ENCODE measurements around the gene PLVAP.

PLVAP gene

DNA sequence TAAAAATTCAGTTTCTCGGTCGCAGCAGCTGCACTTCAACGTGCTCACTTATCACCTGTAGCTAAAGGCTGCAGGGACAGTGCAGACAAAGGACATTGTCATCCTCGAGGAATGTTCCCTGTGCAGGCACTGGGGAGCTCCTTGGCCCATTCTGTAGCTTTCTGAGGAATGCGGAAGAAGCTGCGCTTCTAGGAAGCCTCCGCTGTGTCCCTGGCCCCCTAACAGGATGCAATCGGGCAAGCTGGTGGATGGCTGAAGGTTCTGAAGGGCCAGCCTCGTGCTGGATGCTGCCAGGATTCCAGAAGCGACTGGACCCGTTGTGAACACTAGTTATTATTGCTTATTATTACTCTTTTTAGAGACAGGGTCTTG lies 50.6 kb downstream of the PLVAP start:
- H3K4me3 ChIP-seq (replicated peaks in 1 of 2; ENCODE audit: low read depth in 2 of 2, low read length in 2 of 2), result no peak overlapping the region
- DNase-seq (ENCODE audit: low read depth in 2 of 2), result no peak

DNA sequence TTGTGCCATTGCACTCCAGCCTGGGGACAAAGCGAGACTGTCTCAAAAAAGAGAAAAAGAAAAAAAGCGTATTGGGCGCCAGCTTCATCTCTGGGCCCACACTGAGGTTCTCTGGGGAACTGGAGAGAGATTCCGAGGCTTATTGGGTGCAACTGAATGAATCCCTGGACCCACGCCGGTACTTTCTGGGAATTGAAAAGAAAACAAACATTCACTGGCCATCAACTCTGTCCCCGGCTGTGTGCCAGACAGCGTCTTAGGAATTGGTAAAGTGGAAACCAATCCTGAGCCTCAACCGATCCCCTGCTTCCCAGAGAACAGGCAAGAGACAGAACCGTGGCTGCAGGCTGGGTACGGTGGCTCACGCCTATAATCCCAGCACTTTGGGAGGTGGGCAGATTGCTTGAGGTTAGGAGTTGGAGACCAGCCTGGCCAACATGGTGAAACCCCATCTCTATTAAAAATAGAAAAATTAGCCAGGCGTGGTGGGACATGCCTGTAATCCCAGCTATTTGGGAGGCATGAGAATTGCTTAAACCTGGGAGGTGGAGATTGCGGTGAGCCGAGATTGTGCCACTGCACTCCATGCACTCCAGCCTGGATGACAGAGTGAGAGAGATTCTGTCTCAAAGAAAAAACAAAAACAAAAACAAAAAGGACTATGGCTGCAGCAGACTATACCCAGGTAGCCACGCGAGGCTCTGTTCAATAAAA lies 51.1 kb downstream of the PLVAP start:
- TF ChIP-seq, protein P1, sequence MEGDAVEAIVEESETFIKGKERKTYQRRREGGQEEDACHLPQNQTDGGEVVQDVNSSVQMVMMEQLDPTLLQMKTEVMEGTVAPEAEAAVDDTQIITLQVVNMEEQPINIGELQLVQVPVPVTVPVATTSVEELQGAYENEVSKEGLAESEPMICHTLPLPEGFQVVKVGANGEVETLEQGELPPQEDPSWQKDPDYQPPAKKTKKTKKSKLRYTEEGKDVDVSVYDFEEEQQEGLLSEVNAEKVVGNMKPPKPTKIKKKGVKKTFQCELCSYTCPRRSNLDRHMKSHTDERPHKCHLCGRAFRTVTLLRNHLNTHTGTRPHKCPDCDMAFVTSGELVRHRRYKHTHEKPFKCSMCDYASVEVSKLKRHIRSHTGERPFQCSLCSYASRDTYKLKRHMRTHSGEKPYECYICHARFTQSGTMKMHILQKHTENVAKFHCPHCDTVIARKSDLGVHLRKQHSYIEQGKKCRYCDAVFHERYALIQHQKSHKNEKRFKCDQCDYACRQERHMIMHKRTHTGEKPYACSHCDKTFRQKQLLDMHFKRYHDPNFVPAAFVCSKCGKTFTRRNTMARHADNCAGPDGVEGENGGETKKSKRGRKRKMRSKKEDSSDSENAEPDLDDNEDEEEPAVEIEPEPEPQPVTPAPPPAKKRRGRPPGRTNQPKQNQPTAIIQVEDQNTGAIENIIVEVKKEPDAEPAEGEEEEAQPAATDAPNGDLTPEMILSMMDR (IDR thresholded peaks at IDR 0.05; ENCODE audit: low read depth, low read length), result no peak
- no peak for DNase-seq (ENCODE audit: low read depth in 2 of 2)
- H3K4me3 ChIP-seq (replicated peaks in 1 of 2; ENCODE audit: low read depth in 2 of 2, low read length in 2 of 2), result no peak overlapping the region

More for the DNA sequence above, 50.6 kb downstream of the PLVAP start:
- TF ChIP-seq, protein P1 (IDR thresholded peaks at IDR 0.05; ENCODE audit: low read depth, low read length), result no peak

DNA sequence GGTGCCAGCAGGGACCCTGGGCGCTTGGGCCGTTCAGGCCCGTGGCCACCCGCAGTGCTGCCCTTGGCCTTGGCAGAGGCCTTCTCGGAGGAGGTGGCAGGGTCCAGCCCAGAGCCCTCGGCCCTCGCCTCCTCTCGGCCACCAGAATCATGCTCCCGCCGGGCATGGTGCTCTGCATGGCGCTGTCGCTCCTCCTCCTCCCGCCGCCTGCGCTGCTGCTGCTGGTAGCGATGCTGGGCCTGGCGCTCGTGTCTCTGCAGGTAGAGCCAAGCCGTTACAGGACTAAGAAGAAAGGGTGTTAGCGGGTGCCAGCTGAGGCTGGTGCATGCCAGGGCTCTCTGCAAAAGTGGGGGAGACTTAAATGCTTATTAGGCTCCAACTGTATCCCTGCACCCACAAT lies 52.0 kb downstream of the PLVAP start:
- H3K4me3 ChIP-seq (replicated peaks in 1 of 2; ENCODE audit: low read depth in 2 of 2, low read length in 2 of 2), result no peak overlapping the region
- TF ChIP-seq, protein P1 (IDR thresholded peaks at IDR 0.05; ENCODE audit: low read depth, low read length), result no peak
- no peak for DNase-seq (ENCODE audit: low read depth in 2 of 2)

DNA sequence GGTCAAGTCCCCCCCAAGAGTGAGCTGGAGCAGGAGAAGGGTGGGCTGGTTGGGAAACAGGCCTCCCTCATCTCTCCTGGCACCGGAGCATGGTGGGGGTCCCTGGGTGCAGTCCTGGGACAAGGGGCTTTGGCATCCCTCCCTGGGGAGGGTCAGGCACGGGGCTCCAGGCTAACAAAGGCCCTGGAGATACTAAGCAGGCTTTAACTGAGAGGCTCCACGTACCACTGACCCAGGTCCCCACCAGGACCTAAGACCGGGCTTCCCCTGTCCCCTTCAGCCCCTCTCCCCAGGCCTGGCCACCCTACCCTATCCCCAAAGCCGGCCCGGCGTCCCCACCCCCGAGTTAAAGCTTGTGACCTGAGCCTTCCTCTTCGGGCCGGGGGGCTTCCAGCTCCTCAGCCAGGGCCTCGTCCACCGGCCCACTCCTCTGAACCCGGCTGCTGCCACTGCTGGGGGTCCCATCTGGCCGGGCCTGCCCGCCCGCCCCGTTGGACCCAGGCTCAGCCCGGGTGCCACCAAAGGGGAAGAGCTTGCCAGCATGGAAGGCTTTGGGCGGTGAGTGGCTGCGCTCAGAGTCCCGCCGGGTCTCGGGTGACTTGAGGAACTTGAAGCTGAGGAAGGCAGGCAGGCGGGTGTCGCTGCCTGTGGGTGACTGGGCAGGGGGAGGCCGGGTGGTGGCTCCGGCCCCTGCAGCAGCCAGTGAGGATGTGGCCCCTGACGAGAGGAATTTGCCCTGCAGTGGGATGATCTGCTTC lies 52.6 kb downstream of the PLVAP start:
- no peak for DNase-seq (ENCODE audit: low read depth in 2 of 2)
- H3K4me3 ChIP-seq (replicated peaks in 1 of 2; ENCODE audit: low read depth in 2 of 2, low read length in 2 of 2), result no peak overlapping the region
- TF ChIP-seq, protein P1 (IDR thresholded peaks at IDR 0.05; ENCODE audit: low read depth, low read length), result no peak

DNA sequence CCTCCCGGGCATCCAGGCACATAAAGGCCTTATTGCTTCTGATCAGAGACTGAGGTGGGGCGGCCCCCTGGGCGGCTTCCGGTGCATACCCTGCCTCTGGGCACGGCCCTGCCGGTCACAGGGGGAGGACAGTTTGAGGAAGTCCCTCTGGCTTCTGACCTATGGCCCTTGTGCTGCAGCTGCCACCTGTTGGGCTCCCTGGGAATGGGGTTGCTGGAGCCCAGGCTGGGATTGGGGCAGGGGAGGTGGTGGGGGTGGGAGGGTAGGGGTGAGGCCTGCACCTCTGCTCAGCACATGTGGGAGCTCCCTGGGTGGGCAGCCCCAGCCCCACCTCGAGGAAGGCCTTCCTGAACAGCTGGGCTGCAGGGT lies 53.2 kb downstream of the PLVAP start:
- no peak overlapping the region for H3K4me3 ChIP-seq (replicated peaks in 1 of 2; ENCODE audit: low read depth in 2 of 2, low read length in 2 of 2)
- no peak for DNase-seq (ENCODE audit: low read depth in 2 of 2)
- TF ChIP-seq, protein P1 (IDR thresholded peaks at IDR 0.05; ENCODE audit: low read depth, low read length), result no peak

DNA sequence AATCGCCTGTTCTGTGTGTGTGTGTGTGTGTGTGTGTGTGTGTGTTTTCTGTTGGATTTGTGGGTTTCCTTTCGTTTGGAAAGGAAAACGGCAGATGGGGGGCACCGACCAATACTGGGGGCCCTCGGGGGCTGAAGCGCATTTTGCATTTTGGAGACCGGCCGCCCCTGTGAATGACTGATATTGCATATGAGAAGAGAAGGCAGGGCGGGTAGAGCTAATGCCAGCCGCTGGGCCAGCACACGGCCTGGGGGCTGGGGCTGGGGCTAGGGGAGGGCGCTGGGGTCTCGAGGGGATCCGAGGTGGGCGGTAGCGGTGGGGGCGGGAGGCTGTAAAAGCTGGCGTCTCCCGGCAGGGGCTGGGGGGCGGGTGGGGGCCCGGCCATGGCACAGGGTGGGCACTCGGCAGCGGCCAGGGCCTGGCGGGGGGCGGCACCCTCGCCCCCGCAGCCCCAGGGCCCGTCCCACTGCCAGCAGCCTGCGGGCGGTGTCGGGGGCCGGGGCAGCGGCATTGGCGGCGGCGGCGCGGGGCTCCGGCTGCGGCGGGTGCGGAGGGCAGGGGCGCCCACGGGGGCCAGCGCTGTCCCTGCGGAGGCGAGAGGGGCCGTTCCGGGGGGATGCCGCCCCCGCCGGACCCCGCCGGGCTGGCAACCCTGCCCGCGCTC lies 53.7 kb downstream of the PLVAP start:
- no peak overlapping the region for H3K4me3 ChIP-seq (replicated peaks in 1 of 2; ENCODE audit: low read depth in 2 of 2, low read length in 2 of 2)
- TF ChIP-seq, protein P1 (IDR thresholded peaks at IDR 0.05; ENCODE audit: low read depth, low read length), result no peak

More for the DNA sequence above, 53.7 kb downstream of the PLVAP start:
- DNase-seq (ENCODE audit: low read depth in 2 of 2), result no peak
